Measurements from ENCODE around the gene SSH2.

The SSH2 gene

DNA sequence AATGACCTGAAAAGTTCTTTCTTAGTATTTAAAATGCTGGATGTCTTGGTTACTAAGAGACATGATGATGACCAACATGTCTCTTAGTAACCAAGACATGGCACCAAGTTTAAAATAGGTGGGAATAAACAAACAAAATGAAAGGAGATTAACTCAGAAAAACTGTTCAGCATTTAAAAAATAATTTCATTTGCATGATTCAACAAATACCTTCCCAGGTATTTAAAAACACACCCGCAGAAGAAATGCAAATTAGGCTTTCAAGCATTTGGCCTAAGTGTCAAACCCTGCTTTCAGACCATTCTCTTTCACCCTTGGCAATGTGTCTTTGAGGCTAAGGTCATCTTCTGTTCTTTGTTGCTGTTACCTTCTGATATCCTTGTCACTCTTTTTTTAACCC lies 215.9 kb downstream of the SSH2 start:
- Histone ChIP-seq H3K36me3 (ENCODE audit: control insufficient read depth in 2 of 2, insufficient read depth in 1 of 2, low read length in 2 of 2) (no peaks in the 10 kb centered on the region), H3K9me3 (ENCODE audit: control insufficient read depth, insufficient read depth, low read depth, low read length) (no peaks in the 10 kb centered on the region), H3K4me1 (ENCODE audit: control insufficient read depth, insufficient read depth, low read length) (peaks cover 7% of the 10 kb centered on the region; the same call in 1 of the 2 replicates), H3K27ac (ENCODE audit: extremely low read depth, low read depth, low read length) (no peak overlapping the region), H3K4me3 (ENCODE audit: low read depth, low read length) (no peak overlapping the region)
- CTCF ChIA-PET, result no interaction called here
- TF ChIP-seq, protein P1, sequence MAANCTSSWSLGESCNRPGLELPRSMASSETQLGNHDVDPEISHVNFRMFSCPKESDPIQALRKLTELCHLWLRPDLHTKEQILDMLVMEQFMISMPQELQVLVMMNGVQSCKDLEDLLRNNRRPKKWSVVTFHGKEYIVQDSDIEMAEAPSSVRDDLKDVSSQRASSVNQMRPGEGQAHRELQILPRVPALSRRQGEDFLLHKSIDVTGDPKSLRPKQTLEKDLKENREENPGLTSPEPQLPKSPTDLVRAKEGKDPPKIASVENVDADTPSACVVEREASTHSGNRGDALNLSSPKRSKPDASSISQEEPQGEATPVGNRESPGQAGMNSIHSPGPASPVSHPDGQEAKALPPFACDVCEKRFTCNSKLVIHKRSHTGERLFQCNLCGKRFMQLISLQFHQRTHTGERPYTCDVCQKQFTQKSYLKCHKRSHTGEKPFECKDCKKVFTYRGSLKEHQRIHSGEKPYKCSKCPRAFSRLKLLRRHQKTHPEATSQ (tag by site-specific recombination; IDR thresholded peaks at IDR 0.05), result no peak
- TF ChIP-seq TRIM28 (IDR thresholded peaks at IDR 0.05; ENCODE audit: borderline replicate concordance, low read length) (no peak), ZNF664 (tag by site-specific recombination; IDR thresholded peaks at IDR 0.05) (no peak), ZNF544 (tag by site-specific recombination; IDR thresholded peaks at IDR 0.05) (no peak), ZNF274 (IDR thresholded peaks at IDR 0.05; ENCODE audit: low read length) (no peak), ZNF274 (tag by site-specific recombination; IDR thresholded peaks at IDR 0.05; ENCODE audit: borderline replicate concordance) (no peak), ZNF792 (tag by site-specific recombination; IDR thresholded peaks at IDR 0.05) (no peak), ZNF658 (tag by site-specific recombination; IDR thresholded peaks at IDR 0.05) (no peak), ZNF394 (tag by site-specific recombination; IDR thresholded peaks at IDR 0.05; ENCODE audit: borderline replicate concordance) (no peak)
- TF ChIP-seq, protein P2, sequence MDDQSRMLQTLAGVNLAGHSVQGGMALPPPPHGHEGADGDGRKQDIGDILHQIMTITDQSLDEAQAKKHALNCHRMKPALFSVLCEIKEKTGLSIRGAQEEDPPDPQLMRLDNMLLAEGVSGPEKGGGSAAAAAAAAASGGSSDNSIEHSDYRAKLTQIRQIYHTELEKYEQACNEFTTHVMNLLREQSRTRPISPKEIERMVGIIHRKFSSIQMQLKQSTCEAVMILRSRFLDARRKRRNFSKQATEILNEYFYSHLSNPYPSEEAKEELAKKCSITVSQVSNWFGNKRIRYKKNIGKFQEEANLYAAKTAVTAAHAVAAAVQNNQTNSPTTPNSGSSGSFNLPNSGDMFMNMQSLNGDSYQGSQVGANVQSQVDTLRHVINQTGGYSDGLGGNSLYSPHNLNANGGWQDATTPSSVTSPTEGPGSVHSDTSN (CRISPR knock-in tag; IDR thresholded peaks at IDR 0.05), result no peak
- TF ChIP-seq, protein P3, sequence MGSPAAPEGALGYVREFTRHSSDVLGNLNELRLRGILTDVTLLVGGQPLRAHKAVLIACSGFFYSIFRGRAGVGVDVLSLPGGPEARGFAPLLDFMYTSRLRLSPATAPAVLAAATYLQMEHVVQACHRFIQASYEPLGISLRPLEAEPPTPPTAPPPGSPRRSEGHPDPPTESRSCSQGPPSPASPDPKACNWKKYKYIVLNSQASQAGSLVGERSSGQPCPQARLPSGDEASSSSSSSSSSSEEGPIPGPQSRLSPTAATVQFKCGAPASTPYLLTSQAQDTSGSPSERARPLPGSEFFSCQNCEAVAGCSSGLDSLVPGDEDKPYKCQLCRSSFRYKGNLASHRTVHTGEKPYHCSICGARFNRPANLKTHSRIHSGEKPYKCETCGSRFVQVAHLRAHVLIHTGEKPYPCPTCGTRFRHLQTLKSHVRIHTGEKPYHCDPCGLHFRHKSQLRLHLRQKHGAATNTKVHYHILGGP (tag by site-specific recombination; IDR thresholded peaks at IDR 0.05), result no peak
- POLR2A ChIA-PET, result no interaction called here

DNA sequence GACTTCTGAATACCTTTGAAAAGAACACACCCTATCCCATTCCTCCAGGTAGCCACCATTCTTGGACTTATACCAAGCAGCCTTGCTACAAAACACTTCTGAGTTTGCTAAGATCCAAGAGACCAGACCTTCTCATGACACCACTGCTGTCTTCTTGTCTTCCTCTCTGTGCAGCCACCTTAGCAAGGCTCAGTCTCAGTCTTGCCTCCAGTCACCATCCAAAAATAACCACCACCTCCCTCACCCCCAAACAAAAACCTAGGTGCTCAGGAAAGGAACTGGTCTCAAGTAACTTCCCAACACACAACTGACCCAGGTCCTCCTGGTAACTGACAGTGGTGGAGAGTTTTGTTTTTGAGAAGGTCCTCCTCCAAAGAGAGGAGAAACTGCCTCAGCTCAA lies 216.4 kb downstream of the SSH2 start:
- Histone ChIP-seq H3K4me3 (ENCODE audit: low read depth, low read length) (no peak overlapping the region), H3K9me3 (ENCODE audit: control insufficient read depth, insufficient read depth, low read depth, low read length) (no peaks in the 10 kb centered on the region), H3K27ac (ENCODE audit: extremely low read depth, low read depth, low read length) (no peak overlapping the region), H3K36me3 (ENCODE audit: control insufficient read depth in 2 of 2, insufficient read depth in 1 of 2, low read length in 2 of 2) (no peaks in the 10 kb centered on the region), H3K4me1 (ENCODE audit: control insufficient read depth, insufficient read depth, low read length) (peaks cover 7% of the 10 kb centered on the region; the same call in 1 of the 2 replicates)
- POLR2A ChIA-PET, result no interaction called here
- no peak for TF ChIP-seq ZNF558 (tag by site-specific recombination; IDR thresholded peaks at IDR 0.05)
- no peak for TF ChIP-seq ZNF626 (tag by site-specific recombination; IDR thresholded peaks at IDR 0.05)
- TF ChIP-seq ZFHX2 (tag by site-specific recombination; conservative IDR thresholded peaks at IDR 0.05), result no peak
- no peak for TF ChIP-seq ZNF221 (tag by site-specific recombination; IDR thresholded peaks at IDR 0.05; ENCODE audit: borderline replicate concordance)
- no peak for TF ChIP-seq ZNF341 (tag by site-specific recombination; IDR thresholded peaks at IDR 0.05; ENCODE audit: low read depth)
- TF ChIP-seq, protein P4, sequence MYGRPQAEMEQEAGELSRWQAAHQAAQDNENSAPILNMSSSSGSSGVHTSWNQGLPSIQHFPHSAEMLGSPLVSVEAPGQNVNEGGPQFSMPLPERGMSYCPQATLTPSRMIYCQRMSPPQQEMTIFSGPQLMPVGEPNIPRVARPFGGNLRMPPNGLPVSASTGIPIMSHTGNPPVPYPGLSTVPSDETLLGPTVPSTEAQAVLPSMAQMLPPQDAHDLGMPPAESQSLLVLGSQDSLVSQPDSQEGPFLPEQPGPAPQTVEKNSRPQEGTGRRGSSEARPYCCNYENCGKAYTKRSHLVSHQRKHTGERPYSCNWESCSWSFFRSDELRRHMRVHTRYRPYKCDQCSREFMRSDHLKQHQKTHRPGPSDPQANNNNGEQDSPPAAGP (tag by site-specific recombination; IDR thresholded peaks at IDR 0.05), result no peak
- no peak for TF ChIP-seq YY1 (tag by site-specific recombination; IDR thresholded peaks at IDR 0.05)
- TF ChIP-seq ZNF214 (tag by site-specific recombination; IDR thresholded peaks at IDR 0.05; ENCODE audit: borderline replicate concordance), result no peak
- no peak for TF ChIP-seq ZNF132 (tag by site-specific recombination; IDR thresholded peaks at IDR 0.05; ENCODE audit: borderline replicate concordance)
- no peak for TF ChIP-seq GFI1B (tag by site-specific recombination; IDR thresholded peaks at IDR 0.05)
- no peak for TF ChIP-seq ZNF76 (tag by site-specific recombination; IDR thresholded peaks at IDR 0.05; ENCODE audit: borderline replicate concordance, low read depth)
- CTCF ChIA-PET, result interaction anchor here (0.6 kb wide), 1 partner anchor 66 kb away, joined by 3 read pairs; no protein-coding TSS in a partner anchor

Data from HEK293 (cell line).